DND-41 (cell line): ENCODE measurements around the gene CST11.

Experiments
- EZH2 ChIP-seq: IDR thresholded peaks from 3 replicates; pipeline ENCODE4 v1.6.1; 2012; ENCODE audit warnings: borderline replicate concordance, low read depth, mild to moderate bottlenecking, moderate library complexity, low read length, inconsistent platforms; ENCODE audit not compliant: severe bottlenecking
- TF ChIP-seq, protein P1 (sequence below): IDR thresholded peaks from 2 replicates; pipeline ENCODE4 v1.5.1; 2012; ENCODE audit warnings: borderline replicate concordance, low read length, moderate library complexity, mild to moderate bottlenecking; ENCODE audit not compliant: poor library complexity, severe bottlenecking; ENCODE audit errors: extremely low read depth

GRCh38 chr20:23444859-23445258 is 7.8 kb downstream of the CST11 start:
- TF ChIP-seq EZH2 = no peak
- TF ChIP-seq, protein P1, sequence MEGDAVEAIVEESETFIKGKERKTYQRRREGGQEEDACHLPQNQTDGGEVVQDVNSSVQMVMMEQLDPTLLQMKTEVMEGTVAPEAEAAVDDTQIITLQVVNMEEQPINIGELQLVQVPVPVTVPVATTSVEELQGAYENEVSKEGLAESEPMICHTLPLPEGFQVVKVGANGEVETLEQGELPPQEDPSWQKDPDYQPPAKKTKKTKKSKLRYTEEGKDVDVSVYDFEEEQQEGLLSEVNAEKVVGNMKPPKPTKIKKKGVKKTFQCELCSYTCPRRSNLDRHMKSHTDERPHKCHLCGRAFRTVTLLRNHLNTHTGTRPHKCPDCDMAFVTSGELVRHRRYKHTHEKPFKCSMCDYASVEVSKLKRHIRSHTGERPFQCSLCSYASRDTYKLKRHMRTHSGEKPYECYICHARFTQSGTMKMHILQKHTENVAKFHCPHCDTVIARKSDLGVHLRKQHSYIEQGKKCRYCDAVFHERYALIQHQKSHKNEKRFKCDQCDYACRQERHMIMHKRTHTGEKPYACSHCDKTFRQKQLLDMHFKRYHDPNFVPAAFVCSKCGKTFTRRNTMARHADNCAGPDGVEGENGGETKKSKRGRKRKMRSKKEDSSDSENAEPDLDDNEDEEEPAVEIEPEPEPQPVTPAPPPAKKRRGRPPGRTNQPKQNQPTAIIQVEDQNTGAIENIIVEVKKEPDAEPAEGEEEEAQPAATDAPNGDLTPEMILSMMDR = no peak
